Esophagus (tissue), 2 donors: ENCODE measurements around the gene CNTFR. TPM values are rescaled to one million over a fixed set of nuclear protein-coding genes. Genes with fewer than 3 reads are reported as not detected.

ENCODE experiments used
- H3K27ac ChIP-seq, 2 donors: one replicate each; pipeline ENCODE4 v1.5.1; 2013; ENCODE audit warnings: low read depth in 2 of 2, mild to moderate bottlenecking in 2 of 2, inconsistent platforms in 1 of 2, low read length in 1 of 2, moderate library complexity in 1 of 2
- H3K27me3 ChIP-seq, 2 donors: one replicate each; pipeline ENCODE4 v1.6.1; 2013; ENCODE audit warnings: low read length in 2 of 2, control low read depth in 1 of 2, mild to moderate bottlenecking in 1 of 2; ENCODE audit not compliant: insufficient read depth in 2 of 2, control insufficient read depth in 1 of 2
- H3K36me3 ChIP-seq, 2 donors: one replicate each; pipeline ENCODE4 v1.6.1; 2013; ENCODE audit warnings: low read length in 1 of 2; ENCODE audit not compliant: control insufficient read depth in 2 of 2, insufficient read depth in 2 of 2
- H3K4me1 ChIP-seq, 2 donors: one replicate each; pipeline ENCODE4 v1.6.1; 2013; ENCODE audit warnings: low read length in 1 of 2; ENCODE audit not compliant: control insufficient read depth in 2 of 2, insufficient read depth in 2 of 2
- H3K4me3 ChIP-seq, 2 donors: one replicate each; pipeline ENCODE4 v1.5.1; 2013; ENCODE audit warnings: low read length in 2 of 2, mild to moderate bottlenecking in 2 of 2, low read depth in 1 of 2, moderate library complexity in 1 of 2
- H3K9me3 ChIP-seq, 2 donors: one replicate each; pipeline ENCODE4 v1.6.1; 2013; ENCODE audit warnings: mild to moderate bottlenecking in 2 of 2, low read depth in 1 of 2, low read length in 1 of 2, moderate library complexity in 1 of 2; ENCODE audit not compliant: control insufficient read depth in 2 of 2, insufficient read depth in 1 of 2
- WGBS, 2 donors: extraction: QIAGEN DNeasy Blood & Tissue Kit; methylation state at CpG; one replicate each; pipeline ENCODE4 v1.1.7; 2013; 5-methylcytosine and 5-hydroxymethylcytosine counted together
- polyA plus RNA-seq, 2 donors: library from polyadenylated mRNA; stranded (reverse); fragments of 200-250 nt; gene quantifications; one replicate each; pipeline ENCODE4 v1.2.3, GENCODE V29; 2013
- donor health status: healthy with polysubstance abuse.
- donor health status: Bipolar disorder and iron deficiency.

The CNTFR gene
- polyA plus RNA-seq, 2 donors: 0.22 to 0.54 TPM

DNA sequence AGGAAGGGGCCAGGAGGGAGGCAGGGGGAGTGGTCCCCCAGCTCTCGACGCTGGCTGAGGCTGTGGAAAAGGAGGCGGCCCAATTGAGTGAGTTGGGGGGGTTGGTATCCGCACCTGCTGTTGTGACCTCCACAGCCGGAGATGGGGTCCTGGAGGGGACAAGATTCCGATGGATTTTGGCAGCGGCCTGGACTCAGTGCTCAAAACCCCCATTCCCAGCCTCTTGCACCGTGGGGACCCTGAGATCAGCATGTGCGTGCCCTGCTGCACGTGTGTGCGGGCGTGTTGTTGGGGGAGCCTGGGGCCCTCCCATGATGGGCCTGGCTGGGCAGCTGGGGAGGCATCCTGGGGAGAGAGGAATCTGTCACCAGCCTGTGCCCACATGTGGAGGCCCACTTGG, 15.0 kb downstream of the CNTFR start:
- peaks cover 0 to 8% of the 10 kb centered on the region in 2 donors for H3K4me1 ChIP-seq
- peaks cover 0 to 7% of the 10 kb centered on the region in 2 donors for H3K27me3 ChIP-seq
- no peak overlapping the region for H3K27ac ChIP-seq
- 93 to 95% methylated on average over 12 of the region's 12 CpGs for WGBS, 2 donors
- no peak overlapping the region for H3K4me3 ChIP-seq
- no peaks in the 10 kb centered on the region for H3K9me3 ChIP-seq
- H3K36me3 ChIP-seq: no peaks in the 10 kb centered on the region

DNA sequence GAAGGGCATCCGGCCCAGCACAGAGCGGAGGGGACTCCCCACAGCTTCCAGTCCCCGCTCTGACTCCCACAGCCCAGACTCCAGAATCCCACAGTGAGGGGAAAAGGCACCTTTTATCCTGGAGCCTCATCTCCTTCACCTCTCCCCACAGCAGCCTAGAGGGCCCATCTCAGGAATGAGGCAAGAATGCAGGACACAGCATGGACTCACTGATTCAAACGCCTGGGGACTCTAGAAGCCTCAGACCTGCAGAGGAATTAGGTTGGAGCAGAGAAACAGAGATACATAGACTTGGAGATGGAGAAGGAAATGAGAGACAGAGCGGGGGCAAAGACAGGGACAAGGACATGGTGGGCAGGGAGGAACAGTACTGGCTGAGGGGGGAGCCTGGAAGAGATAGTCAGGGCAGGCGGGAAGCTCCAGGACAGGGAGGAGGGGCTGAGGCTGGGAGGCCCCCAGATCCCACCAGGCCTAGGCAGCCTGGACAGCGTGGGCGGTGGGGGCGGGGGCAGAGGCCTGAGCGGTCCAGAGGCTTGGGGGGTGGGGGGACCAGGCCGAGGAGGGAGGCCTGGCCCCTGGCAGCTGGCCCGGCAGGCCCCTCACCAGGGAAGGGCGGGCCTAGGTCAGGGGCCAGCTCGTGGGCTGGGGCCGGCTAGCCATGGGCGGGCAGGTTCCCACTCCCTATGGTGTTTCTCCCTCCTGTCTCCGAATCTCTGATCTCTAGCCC, 15.8 kb downstream of the CNTFR start:
- Histone ChIP-seq H3K4me3 (no peak overlapping the region), H3K9me3 (no peaks in the 10 kb centered on the region), H3K27ac (no peak overlapping the region), H3K27me3 (peaks cover 0 to 6% of the 10 kb centered on the region in 2 donors), H3K4me1 (peaks cover 0 to 8% of the 10 kb centered on the region in 2 donors), H3K36me3 (no peaks in the 10 kb centered on the region)
- 89 to 97% methylated on average over 8 to 17 of the region's 17 CpGs for WGBS, 2 donors

DNA sequence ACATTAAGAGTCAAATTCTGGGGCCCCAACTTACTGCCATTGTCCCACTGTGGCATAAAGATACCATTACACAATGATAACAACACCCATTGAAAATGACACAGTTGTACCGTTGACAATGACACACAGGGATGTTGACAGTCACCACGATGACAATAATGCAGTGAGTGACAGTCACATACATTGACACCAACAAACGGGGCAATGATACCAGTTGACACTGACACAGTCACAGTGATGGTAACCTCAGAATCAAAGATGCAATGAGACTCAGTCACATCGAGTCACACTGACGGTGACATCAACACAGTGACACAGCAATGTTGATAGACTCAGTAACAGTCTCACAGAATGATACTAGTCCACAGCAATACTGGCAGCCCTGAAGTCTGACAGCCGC, 16.9 kb downstream of the CNTFR start:
- Histone ChIP-seq H3K9me3 (no peaks in the 10 kb centered on the region), H3K27ac (no peak overlapping the region), H3K27me3 (no peaks in the 10 kb centered on the region), H3K4me3 (no peak overlapping the region), H3K4me1 (no peaks in the 10 kb centered on the region), H3K36me3 (no peaks in the 10 kb centered on the region)
- WGBS, 2 donors: 78 to 86% methylated on average over 6 of the region's 6 CpGs

DNA sequence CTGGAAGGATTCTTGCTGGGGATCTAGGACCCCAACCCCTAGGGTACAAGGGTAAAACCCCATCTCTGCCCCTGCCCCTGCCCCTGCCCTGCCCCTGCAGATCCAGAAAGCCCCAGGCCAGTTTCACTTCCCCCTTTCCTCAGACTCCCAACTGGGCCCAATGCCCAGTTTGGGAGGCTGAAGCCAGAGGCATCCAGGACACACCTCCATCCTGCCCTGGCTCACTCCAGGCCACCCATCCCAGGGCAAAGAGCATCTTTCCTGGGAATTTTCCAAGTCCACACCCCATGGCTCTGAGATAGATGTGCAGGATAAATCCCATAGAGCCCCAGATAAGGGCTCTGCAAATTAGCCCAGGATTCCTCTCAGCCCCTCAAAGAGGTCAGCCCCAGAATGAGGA, 17.4 kb downstream of the CNTFR start:
- H3K27ac ChIP-seq: no peak overlapping the region
- no peaks in the 10 kb centered on the region for H3K36me3 ChIP-seq
- H3K4me3 ChIP-seq: no peak overlapping the region
- no peaks in the 10 kb centered on the region for H3K9me3 ChIP-seq
- H3K27me3 ChIP-seq: no peaks in the 10 kb centered on the region
- no peaks in the 10 kb centered on the region for H3K4me1 ChIP-seq

DNA sequence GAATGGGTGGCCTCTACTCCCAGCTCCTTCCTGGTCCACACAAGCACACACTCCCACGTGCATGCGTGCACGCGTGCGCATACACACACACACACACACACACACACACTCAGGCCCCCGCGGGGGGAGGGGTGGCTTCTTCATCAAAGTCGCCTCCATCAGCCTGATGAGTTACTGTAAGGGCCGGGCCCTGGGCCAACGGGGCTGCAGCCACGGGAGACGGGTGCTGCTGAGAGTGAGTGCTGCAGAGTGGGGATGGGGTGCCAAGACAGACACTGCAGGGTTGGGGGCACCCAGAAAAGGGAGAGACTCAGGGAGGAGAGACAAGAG, 18.1 kb downstream of the CNTFR start:
- Histone ChIP-seq H3K27me3 (no peaks in the 10 kb centered on the region), H3K36me3 (no peaks in the 10 kb centered on the region), H3K4me3 (no peak overlapping the region), H3K4me1 (no peaks in the 10 kb centered on the region), H3K27ac (no peak overlapping the region), H3K9me3 (no peaks in the 10 kb centered on the region)
- WGBS, 2 donors: 56 to 63% methylated on average over 12 of the region's 12 CpGs

DNA sequence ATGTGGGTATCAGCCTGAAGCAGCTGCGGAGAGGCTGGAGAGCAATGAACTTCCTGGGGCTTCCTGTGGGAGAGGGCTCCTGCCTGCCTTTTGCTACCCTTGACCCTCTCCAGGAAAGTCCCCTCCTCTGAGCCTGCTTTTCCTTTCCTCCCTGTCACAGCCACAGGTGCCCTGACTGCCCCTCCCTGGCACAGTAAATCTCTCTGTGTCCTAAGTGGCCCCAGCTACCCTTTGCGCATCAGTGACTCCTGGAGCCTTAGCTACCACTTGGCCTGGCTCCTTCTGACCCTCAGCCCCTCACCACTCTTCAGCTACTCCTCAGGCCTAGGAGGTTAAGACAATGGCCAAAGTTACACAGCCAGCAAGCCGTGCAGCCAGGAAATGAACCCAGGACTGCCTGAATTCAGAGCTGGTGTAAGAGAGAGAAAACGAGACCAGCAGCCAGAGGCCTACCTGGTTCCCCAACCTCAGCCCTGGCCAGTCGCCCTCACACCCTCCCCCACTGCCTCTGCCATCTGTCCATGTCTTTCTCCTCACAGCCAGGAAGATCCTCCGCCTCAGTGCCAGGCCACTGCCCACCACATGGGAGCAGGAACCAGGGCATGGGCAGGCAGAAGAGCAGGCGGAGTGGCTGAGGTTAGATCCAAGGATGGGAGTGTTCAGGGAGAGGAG, 18.6 kb downstream of the CNTFR start:
- Histone ChIP-seq H3K27me3 (no peaks in the 10 kb centered on the region), H3K4me3 (no peak overlapping the region), H3K27ac (no peak overlapping the region), H3K36me3 (no peaks in the 10 kb centered on the region), H3K4me1 (no peaks in the 10 kb centered on the region), H3K9me3 (no peaks in the 10 kb centered on the region)
- WGBS, 2 donors: 76 to 77% methylated on average over 7 of the region's 7 CpGs

DNA sequence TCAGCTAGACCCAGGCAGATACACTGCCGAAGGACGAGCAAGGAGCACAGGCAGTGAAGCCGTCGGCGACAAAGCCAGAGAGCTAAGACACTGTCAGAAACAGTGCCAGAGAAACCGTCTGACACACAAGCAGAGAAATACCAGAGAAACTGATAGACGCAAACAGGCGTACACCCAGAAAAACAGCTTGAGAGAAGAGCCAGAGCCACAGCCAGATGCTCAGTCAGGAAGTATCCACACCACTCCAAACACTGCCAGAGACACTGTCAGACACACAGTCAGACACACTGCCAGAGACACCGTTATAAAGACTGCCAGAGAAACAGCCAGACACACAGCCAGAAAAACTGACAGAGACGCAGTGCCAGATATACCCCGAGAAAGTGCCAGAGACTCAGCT, 19.1 kb downstream of the CNTFR start:
- Histone ChIP-seq H3K27me3 (peaks cover 0 to 2% of the 10 kb centered on the region in 2 donors), H3K36me3 (no peaks in the 10 kb centered on the region), H3K27ac (no peak overlapping the region), H3K9me3 (no peaks in the 10 kb centered on the region), H3K4me1 (no peaks in the 10 kb centered on the region), H3K4me3 (no peak overlapping the region)
- WGBS, 2 donors: 57 to 64% methylated on average over 11 of the region's 11 CpGs

DNA sequence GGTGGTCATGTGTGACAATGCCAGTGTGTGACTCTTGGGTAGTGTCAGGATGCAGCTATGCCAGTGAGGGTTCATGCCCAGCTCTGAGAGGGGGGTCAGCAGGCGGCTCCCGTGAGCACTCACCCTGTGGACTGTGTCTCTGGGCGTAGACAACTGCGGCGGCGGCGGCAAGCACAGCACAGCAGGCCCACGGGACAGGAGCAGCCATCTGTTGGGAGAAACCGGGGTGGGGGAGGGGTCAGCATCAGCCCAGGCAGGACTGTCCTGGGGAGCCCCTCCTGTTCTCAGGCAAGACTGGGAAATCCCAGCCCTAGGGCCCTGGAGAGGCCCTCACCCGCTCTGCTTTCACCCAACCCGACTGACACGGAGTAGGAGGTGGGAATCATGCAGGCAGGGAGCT, 20.8 kb downstream of the CNTFR start:
- H3K27me3 ChIP-seq: peaks cover 0 to 2% of the 10 kb centered on the region in 2 donors
- no peaks in the 10 kb centered on the region for H3K36me3 ChIP-seq
- 69 to 77% methylated on average over 12 of the region's 12 CpGs for WGBS, 2 donors
- H3K4me1 ChIP-seq: no peaks in the 10 kb centered on the region
- no peaks in the 10 kb centered on the region for H3K9me3 ChIP-seq
- H3K4me3 ChIP-seq: no peak overlapping the region
- no peak overlapping the region for H3K27ac ChIP-seq

DNA sequence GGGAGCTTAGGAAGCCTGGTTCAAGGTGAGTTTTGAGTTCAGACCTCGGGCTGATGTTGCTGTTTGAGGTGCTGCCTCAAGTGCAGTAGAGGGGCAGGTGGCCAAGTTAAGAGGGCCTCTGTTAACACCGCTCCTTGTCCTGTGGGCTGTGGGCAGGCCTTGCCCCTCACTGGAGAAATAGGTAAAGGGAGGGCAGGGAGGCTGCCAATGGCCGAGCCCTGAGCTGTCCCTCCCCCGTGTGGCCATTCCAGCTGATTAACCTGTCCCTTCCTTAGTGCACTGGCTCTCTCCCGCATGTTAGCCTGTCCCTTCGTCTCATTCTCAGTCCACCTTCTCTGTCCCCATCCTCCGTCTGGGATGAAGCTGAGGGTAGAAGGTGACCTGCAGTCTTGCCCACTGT, 21.4 kb downstream of the CNTFR start:
- no peak overlapping the region for H3K27ac ChIP-seq
- 78 to 84% methylated on average over 7 of the region's 7 CpGs for WGBS, 2 donors
- H3K36me3 ChIP-seq: no peaks in the 10 kb centered on the region
- no peaks in the 10 kb centered on the region for H3K4me1 ChIP-seq
- no peaks in the 10 kb centered on the region for H3K9me3 ChIP-seq
- peaks cover 0 to 2% of the 10 kb centered on the region in 2 donors for H3K27me3 ChIP-seq
- H3K4me3 ChIP-seq: no peak overlapping the region

DNA sequence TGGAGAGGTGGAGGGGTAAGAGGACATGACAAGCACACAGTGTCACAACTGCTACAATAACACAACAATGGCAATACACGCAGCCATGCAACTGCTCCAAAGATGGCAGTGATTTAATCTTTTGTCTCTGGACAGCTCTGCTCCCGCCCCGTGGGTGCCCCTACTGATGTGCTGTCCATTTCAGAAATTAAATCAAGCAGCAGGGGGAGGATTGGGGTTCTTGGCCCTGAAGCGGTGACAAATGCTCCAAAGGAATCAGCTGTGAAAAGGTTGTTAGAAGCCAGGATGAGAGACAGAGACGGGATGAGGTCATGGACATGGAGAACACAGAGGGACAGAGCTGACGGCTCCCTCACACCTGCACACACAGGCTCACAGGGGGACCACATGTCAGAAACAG, 22.6 kb downstream of the CNTFR start:
- Histone ChIP-seq H3K36me3 (no peaks in the 10 kb centered on the region), H3K27ac (no peak overlapping the region), H3K9me3 (peaks cover 0 to 2% of the 10 kb centered on the region in 2 donors), H3K4me1 (no peaks in the 10 kb centered on the region), H3K27me3 (peaks cover 0 to 2% of the 10 kb centered on the region in 2 donors), H3K4me3 (no peak overlapping the region)
- WGBS, 2 donors: 79 to 84% methylated on average over 6 of the region's 6 CpGs
